Esophagus squamous epithelium (tissue), 4 donors: Measurements from ENCODE around the gene SPRING1.

Experiments used
- CTCF ChIP-seq, 6 experiments: fragments of 450-650 bp in 4 of 6; fragments of 200-600 bp in 2 of 6; sonication (generic) in 2 of 6; IDR thresholded peaks; one replicate each; pipeline ENCODE4 v1.5.1; 2016 to 2019; ENCODE audit warnings: antibody characterized with exemption in 6 of 6, mild to moderate bottlenecking in 4 of 6, moderate library complexity in 4 of 6
- POLR2A ChIP-seq, 4 donors: fragments of 450-650 bp; IDR thresholded peaks; one replicate each; pipeline ENCODE4 v1.6.1; 2017; ENCODE audit warnings: antibody characterized with exemption in 4 of 4, mild to moderate bottlenecking in 4 of 4, moderate library complexity in 3 of 4

DNA sequence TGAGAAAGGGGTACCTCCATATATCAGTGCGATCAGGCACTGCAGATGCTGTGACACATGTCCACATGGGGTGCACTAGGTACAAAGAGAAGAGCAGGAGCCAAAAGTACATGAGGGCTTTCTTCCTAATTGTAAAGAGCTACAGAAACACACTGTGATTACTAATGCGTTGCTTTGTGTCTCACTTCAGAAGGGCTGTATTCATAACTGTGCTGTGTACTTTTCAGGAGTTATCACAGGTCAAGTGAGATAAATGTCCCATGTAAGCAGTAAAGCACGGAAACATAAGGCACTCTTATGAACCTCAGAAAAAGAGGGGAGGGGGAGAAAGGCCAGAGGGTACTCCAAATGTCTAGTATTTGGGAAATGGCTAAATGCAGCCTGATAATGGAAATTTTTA lies 10.6 kb downstream of the SPRING1 start:
- no peak for TF ChIP-seq POLR2A (IDR thresholded peaks at IDR 0.05)
- no peak for TF ChIP-seq CTCF (IDR thresholded peaks at IDR 0.05)
